Stimulated activated CD8-positive, alpha-beta memory T cell treated with anti-CD3 and anti-CD28 coated beads, Interleukin-7, amount 100 ng/mL, for 48 hours (primary cell): ENCODE results near the gene UBP1.
A peak's percentile ranks its signal among the peaks of the same experiment; 100 is the strongest.

Experiments
- DNase-seq, 2 donors: peaks; one replicate each; pipeline ENCODE4 v3.0.0-alpha.2; 2020; ENCODE audit warnings: low read depth in 1 of 2; ENCODE audit errors: extremely low read depth in 1 of 2

UBP1 gene

GRCh38 chr3:33392144-33392543 lies 48.1 kb downstream of the UBP1 start:
- no peak for DNase-seq

GRCh38 chr3:33391255-33391995 lies 48.8 kb downstream of the UBP1 start:
- no peak for DNase-seq

GRCh38 chr3:33389908-33390307 lies 50.3 kb downstream of the UBP1 start:
- DNase-seq = no peak

- DNase-seq = no peak
Observed at GRCh38 chr3:33388374-33389100, 51.7 kb downstream of the UBP1 start.

GRCh38 chr3:33386631-33387030 lies 53.6 kb downstream of the UBP1 start:
- no peak for DNase-seq

- peak; percentile 34 to 56 for DNase-seq
Observed at GRCh38 chr3:33385423-33385822, 54.8 kb downstream of the UBP1 start.

GRCh38 chr3:33383951-33384350 lies 56.3 kb downstream of the UBP1 start:
- no peak for DNase-seq

- no peak for DNase-seq
Observed at GRCh38 chr3:33380653-33381052, 59.6 kb downstream of the UBP1 start.

- no peak for DNase-seq
Observed at GRCh38 chr3:33377931-33378330, 62.3 kb downstream of the UBP1 start.

GRCh38 chr3:33377489-33377888 lies 62.7 kb downstream of the UBP1 start:
- no peak for DNase-seq

- no peak for DNase-seq
Observed at GRCh38 chr3:33373082-33373437, 67.1 kb downstream of the UBP1 start.

GRCh38 chr3:33372218-33373081 lies 67.8 kb downstream of the UBP1 start:
- peak in 1 of 2 donors; percentile 20 for DNase-seq

- no peak for DNase-seq
Observed at GRCh38 chr3:33364531-33365128, 75.6 kb downstream of the UBP1 start.

- no peak for DNase-seq
Observed at GRCh38 chr3:33364060-33364459, 76.1 kb downstream of the UBP1 start.

GRCh38 chr3:33363113-33363800 lies 76.9 kb downstream of the UBP1 start:
- no peak for DNase-seq

- no peak for DNase-seq
Observed at GRCh38 chr3:33360136-33360825, 79.9 kb downstream of the UBP1 start.

- DNase-seq = no peak
Observed at GRCh38 chr3:33358172-33358781, 81.9 kb downstream of the UBP1 start.

GRCh38 chr3:33355611-33356010 lies 84.6 kb downstream of the UBP1 start:
- no peak for DNase-seq

GRCh38 chr3:33339758-33340157 lies 100.4 kb downstream of the UBP1 start:
- no peak for DNase-seq
